Cardiac septum (tissue), 1 donor: Measurements from ENCODE around the gene PREX1. TPM values are rescaled to one million over a fixed set of nuclear protein-coding genes. Genes with fewer than 3 reads are reported as not detected.
"Not testable (repeated sequence)": the region's sequence is repeated elsewhere in the genome, so short reads cannot be mapped to it uniquely, and the experiment has no call there.

Source experiments
- DNase-seq: peaks from one replicate; pipeline ENCODE4 v3.0.0-alpha.2; 2020; ENCODE audit warnings: low spot score
- intact Hi-C: fragments of 100-400 bp; cut with DNase I; formaldehyde crosslinking; loops from one replicate; pipeline ENCODE4 v1.14.0; 2022
- total RNA-seq: library from RNA; stranded (reverse); fragmentation: NEBNext Ultra II Directional; extraction: Animal tissue kit (Norgen Biotek cat#: 25700); gene quantifications from one replicate; pipeline ENCODE4 v1.2.1, GENCODE V29; 2021
- donor health status: DM: no; HTN: no; CAD: no.

The PREX1 gene
- total RNA-seq, 1 donor from 2014 or later = 13.9 TPM

- intact Hi-C loops = no loop called here
- DNase-seq = no peak
Measured at GRCh38 chr20:48785256-48785655, 42.5 kb downstream of the PREX1 start.

DNA sequence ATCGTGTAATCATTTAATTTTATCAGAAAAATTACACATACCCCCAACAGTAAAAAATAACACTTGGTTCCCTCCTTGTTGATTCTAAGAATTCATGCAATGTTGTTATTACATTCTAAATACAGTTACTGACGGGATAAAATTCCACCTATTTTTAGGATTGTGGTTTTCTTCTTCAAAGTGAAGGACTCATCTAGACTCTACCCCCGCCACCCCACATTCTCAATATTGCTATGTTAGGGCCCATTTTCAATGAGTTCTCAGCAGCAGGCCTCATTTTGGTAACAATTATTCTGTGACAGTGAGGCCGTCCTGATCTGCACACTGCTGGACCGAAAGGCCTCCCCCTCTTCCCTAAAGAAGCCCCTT, 43.5 kb downstream of the PREX1 start:
- DNase-seq = no peak
- intact Hi-C loops = no loop called here

DNA sequence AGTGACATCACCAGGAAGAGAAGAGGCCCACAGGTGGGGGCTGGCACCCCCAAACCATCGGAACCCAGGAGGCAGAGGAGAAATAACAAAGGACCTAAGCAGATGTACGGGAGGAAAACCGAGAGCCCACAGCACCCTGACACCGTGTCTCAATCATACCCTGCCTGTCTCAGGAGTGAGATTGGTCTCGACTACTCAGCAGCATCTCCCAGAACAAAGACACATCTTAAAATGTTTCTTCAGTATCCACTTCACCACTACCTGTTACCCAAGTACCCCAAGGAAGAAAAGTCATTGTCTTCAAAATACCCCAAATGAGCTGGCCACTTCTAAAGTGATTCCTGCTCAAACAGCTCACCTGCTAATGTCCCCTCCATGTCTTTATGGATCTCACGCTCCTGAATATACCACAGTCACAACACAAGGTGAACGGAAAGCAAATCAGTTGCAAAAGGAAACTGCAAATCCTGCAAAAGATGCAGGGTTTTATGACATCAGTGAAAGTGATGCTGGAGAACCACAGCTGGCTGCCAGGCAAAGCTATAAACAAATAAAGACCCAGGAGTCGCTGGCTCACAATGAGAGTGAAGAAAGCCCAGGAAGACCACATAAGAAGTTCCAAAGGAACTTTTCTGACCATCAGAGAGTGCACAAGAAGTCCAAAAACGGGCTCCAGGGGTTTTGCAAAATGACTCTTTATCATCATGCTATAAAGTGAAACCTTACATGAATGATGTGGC, 44.1 kb downstream of the PREX1 start:
- no peak for DNase-seq
- intact Hi-C loops = no loop called here

DNA sequence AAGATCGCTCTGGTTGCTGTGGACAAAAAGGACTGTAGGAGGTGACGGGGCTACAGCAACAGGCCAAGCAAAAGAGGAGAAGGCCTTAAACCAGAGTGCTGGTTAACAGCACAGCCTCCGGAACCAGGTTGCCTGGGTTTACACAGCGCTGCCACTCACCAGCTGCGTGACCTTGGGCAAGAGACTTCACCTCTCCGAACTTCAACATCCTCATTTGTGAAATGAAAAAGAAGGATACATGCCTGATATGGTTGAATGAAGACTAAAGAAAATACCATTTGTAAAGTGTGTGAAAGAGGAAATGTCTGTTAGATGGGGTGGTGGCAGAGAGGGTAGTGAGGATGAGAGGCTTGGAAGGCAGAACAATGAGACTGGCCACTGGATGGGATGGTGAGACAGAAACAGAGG, 44.9 kb downstream of the PREX1 start:
- no peak for DNase-seq
- intact Hi-C loops = no loop called here

GRCh38 chr20:48782053-48782452, 45.7 kb downstream of the PREX1 start:
- intact Hi-C loops = no loop called here
- no peak for DNase-seq

- intact Hi-C loops = no loop called here
- DNase-seq = no peak
Measured at GRCh38 chr20:48781634-48782033, 46.2 kb downstream of the PREX1 start.

GRCh38 chr20:48779435-48779834, 48.4 kb downstream of the PREX1 start:
- intact Hi-C loops = no loop called here
- no peak for DNase-seq

DNA sequence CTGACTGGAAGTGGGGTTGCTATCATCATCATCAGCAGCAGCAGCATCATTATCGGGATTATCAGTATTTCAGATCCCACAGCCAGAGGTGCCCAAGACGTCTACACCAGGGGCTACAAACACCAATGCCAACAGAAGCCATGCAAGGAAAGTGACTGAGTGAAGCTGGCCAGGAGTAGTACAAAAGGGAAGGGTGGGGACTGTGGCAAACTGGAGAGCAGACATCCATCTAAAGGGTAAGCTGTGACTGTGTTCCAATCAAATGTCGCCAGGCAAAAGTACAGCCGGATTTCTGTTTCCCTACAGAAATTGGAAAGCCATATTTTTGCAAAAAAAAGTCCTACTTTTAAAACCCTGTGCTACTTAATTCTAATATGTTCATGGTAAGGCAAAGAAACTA, 50.0 kb downstream of the PREX1 start:
- no peak for DNase-seq
- intact Hi-C loops = no loop called here

- no peak for DNase-seq
- intact Hi-C loops = no loop called here
Measured at GRCh38 chr20:48777005-48777404, 50.8 kb downstream of the PREX1 start.

GRCh38 chr20:48776306-48776705, 51.5 kb downstream of the PREX1 start:
- intact Hi-C loops = no loop called here
- no peak for DNase-seq

DNA sequence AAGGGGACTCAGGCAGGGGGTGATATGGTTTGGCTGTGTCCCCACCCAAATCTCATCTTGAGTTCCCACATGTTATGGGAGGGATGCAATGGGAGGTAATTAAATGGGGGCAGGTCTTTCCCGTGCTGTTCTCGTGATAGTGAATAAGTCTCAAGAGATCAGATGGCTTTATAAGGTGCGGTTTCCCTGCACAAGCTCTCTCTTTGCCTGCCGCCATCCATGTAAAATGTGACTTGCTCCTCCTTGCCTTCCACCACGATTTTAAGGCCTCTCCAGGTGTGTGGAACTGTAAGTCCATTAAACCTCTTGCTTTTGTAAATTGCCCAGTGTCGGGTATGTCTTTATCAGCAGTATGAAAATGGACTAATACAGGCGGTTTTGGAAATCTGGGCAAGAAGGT, 52.3 kb downstream of the PREX1 start:
- intact Hi-C loops = not testable (repeated sequence)

DNA sequence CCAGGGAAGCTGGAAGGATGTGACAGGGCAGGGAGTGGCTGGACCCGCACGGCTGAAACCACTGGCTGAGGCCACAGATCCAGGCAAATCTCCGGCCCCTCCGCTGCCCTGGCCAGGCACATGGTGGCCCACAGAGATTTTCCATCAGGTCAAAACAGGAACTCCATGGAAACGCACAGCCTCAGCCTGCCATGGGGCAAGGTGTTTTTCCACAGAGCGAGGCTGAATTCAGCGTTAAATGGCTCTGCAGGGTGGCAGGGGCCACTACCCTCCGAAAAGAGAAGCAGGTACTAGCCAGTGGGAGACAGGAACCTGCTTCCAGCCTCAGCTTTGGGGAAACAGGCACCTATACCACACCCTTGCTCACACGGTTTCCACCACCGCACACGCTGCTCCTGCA, 53.1 kb downstream of the PREX1 start:
- intact Hi-C loops = no loop called here
- no peak for DNase-seq

More for the DNA sequence above, 52.3 kb downstream of the PREX1 start:
- not testable (repeated sequence) for DNase-seq

DNA sequence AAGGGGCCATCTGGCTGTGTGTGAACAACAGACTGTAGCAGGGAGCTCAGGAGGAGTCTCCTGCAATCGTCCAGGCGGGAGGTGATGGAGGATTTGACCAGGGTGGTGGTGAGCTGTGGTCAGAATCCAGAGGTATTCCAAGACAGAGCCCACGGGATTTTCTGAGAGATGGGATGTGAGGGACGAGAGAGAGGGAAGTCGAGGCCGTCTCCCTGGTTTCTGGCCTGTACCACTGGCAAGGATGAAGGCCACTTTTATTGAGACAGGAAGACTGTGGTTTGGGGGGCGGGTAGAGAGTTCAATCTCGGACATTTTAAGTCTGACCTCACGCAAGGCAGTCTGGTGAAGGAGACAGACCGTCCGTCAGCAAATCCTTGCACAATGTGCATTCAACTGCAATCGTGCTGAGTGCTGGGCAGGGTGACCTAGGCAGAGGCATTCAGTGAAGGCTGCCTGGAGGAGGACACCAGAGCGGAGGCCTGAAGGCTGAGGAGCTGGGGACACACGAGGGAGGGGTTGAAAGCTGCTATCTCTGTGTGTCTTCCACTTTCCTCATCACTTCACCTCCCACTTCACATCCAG, 53.9 kb downstream of the PREX1 start:
- DNase-seq = no peak
- intact Hi-C loops = no loop called here

DNA sequence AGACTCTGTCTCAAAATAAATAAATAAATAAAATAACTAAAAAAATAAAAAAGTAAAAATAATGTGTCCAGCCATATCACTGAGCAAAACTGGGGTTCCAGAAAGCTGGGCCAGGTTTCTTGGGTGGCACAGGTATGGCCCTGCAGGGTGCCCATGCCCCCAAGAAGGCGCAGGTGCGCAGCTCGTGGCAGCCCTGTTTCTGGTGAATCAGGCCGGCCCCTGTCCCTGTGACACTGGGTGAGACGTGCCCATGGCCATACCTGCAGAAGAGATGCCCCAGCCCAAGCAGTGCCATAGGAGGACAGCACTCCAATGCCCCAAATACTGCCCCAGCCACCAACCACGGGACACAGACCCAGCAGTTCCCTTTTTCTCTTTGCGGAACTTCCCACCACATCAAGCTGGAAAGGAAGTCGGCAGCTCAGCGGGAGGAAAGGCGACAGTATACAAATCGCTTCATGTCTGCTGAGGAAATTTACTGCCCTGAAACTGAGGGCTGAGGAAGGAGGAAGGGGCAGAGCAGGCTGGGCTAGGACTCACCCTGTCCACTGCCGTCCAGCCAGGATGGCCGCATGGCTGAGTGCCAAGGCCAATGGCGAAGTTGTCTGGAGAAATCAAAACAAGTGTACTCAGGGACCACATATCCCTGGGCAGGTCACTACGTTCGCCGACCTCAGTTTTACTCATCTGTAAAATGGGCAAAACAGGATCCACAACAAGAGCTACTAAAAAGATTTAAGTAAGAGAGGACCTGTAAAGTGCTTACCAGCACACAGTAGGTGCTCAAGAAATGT, 55.4 kb downstream of the PREX1 start:
- DNase-seq = peak; percentile 93
- intact Hi-C loops = no loop called here

GRCh38 chr20:48771542-48771941, 56.3 kb downstream of the PREX1 start:
- DNase-seq = no peak
- intact Hi-C loops = no loop called here

- intact Hi-C loops = no loop called here
- DNase-seq = no peak
Measured at GRCh38 chr20:48770700-48771442, 56.9 kb downstream of the PREX1 start.

DNA sequence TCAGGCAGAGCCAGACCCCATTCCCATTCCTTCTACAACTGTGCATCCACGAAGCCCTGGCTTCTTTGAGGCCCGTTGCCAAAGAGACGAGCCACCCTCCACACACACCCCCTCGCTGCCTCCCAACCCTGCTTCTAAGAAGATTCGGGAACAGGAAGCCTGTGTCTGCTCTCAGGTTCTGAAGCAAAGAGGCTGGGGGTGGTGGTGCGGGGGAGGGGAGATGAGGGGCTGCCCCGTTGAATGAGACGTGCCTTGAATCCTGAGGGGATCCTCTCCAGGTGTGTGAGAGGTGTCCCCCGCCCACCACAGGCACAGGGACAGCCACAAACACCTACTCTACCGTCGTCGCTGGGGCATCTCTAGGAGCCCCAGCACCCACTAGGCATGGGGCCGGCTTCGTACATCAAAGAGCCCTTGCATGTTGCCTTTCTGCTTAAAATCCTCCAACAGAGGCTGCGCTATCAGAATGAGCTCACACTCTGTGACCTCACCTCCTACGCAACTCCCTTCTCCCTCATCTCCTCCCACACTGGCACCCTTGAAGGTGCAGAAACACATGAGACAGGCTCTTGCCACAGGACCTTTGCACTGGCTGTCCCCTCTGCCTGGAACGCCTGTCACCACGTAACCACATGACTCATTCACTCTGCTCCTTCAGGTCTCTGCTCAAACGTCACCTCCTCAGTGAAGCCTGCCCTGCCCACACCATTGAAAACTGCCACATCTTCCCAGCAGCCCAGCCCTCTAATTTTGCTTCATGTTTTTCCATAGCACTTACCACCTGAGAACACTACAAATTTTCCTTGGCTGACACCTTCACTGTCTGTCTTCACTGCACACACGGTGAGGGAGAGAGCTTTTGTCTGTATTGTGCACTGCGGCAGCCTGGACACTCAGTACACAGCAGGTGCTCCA, 58.5 kb downstream of the PREX1 start:
- DNase-seq = peak; percentile 87
- intact Hi-C loops = no loop called here

DNA sequence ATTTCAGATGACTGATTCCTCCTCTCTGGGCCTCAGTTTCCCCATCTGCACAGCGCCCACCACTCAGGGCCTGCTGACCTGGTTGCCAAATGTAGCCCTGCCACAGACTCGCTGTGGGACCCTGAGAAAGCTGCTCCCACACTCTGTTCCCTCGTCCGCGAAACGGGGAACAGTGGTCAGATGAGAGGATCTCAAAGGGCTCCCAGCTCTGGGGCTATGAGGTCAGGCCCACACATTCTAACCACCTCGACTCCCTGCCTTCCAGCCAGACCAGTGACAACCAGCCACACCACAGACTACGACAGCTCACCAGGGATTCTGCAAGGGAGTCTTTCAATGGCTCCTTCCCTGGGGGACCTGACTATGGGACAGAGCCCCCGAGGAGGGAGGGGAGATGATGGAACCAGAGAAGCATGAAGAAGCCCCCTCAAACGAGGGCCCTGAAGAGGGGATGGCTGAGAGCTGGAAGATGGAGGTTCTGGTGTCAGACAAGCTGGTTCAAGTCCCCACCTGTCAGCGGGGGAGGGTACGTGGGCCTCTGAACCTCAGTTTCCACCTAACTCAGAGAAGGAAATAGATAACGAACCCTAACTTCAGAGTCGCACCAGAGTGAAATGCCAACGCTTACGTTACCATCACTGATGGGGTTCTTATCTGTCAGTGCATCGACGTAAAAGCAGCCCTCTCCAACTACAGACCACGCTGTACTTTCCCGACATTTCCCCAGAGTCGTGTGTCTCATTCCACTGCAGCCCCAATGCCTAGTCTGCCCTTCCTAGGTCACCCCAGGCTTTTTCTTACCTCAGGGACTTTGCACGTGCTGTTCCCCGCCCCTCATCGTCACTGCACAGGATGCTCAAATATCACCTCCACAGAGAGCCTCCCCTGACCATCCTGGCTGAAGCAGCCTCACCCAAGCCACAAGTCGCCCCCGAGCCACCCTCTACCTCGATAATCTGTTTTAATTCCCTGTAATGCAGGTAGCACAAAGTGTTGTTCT, 60.5 kb downstream of the PREX1 start:
- no peak for DNase-seq
- intact Hi-C loops = no loop called here
